Measurements from ENCODE around the gene DENND5B. TPM values are rescaled to one million over a fixed set of nuclear protein-coding genes. Genes with fewer than 3 reads are reported as not detected.
"Not testable (repeated sequence)": the region's sequence is repeated elsewhere in the genome, so short reads cannot be mapped to it uniquely, and the experiment has no call there.

DENND5B gene
- total RNA-seq, 1 experiment from 2014 or later = 13.8 TPM

GRCh38 chr12:31560516-31560915 is 30.4 kb downstream of the DENND5B start (continued):
- TF ChIP-seq ZNF219 (CRISPR knock-in tag; IDR thresholded peaks at IDR 0.05; ENCODE audit: borderline replicate concordance) (no peak), OVOL2 (CRISPR knock-in tag; IDR thresholded peaks at IDR 0.05; ENCODE audit: borderline replicate concordance) (no peak), ZNF138 (CRISPR knock-in tag; conservative IDR thresholded peaks at IDR 0.05) (no peak), USF1 (CRISPR knock-in tag; IDR thresholded peaks at IDR 0.05) (no peak), NFYB (CRISPR knock-in tag; conservative IDR thresholded peaks at IDR 0.05; ENCODE audit: low read depth) (no peak)

GRCh38 chr12:31558521-31558920 is 32.4 kb downstream of the DENND5B start:
- H3K4me1 Mint-ChIP-seq = peaks cover 29% of the 10 kb centered on the region
- H3K9me3 Mint-ChIP-seq = peaks cover 25% of the 10 kb centered on the region

GRCh38 chr12:31557707-31558106 is 33.2 kb downstream of the DENND5B start:
- ATAC-seq (no peak), DNase-seq (ENCODE audit: low spot score) (no peak)
- H3K27ac Mint-ChIP-seq = no peak overlapping the region
- H3K4me1 Mint-ChIP-seq = peaks cover 22% of the 10 kb centered on the region
- POLR2A ChIA-PET = interaction anchor here (0.6 kb wide), 1 partner anchor 109 kb away, joined by 3 read pairs; no protein-coding TSS in a partner anchor
- peaks cover 30% of the 10 kb centered on the region for H3K9me3 Mint-ChIP-seq
- peaks cover 6% of the 10 kb centered on the region; the same call in 1 of the 2 replicates for H3K27me3 Mint-ChIP-seq (ENCODE audit: low read depth)
- H3K4me3 Mint-ChIP-seq = no peak overlapping the region
- TF ChIP-seq ZNF425 (CRISPR knock-in tag; conservative IDR thresholded peaks at IDR 0.05) (no peak), ZNF416 (CRISPR knock-in tag; IDR thresholded peaks at IDR 0.05) (no peak), SOX15 (CRISPR knock-in tag; IDR thresholded peaks at IDR 0.05) (no peak), ATF6 (CRISPR knock-in tag; IDR thresholded peaks at IDR 0.05) (no peak), ZMAT4 (CRISPR knock-in tag; IDR thresholded peaks at IDR 0.05) (no peak), NFATC4 (CRISPR knock-in tag; IDR thresholded peaks at IDR 0.05) (no peak), ATF1 (CRISPR knock-in tag; IDR thresholded peaks at IDR 0.05) (no peak), TEAD1 (CRISPR knock-in tag; IDR thresholded peaks at IDR 0.05) (no peak), MAX (CRISPR knock-in tag; IDR thresholded peaks at IDR 0.05) (no peak), RELA (CRISPR knock-in tag; IDR thresholded peaks at IDR 0.05; ENCODE audit: borderline replicate concordance) (no peak), GABPB1 (CRISPR knock-in tag; IDR thresholded peaks at IDR 0.05) (no peak), JAZF1 (CRISPR knock-in tag; IDR thresholded peaks at IDR 0.05) (no peak), ZNF532 (CRISPR knock-in tag; IDR thresholded peaks at IDR 0.05; ENCODE audit: borderline replicate concordance) (no peak), ATF3 (CRISPR knock-in tag; conservative IDR thresholded peaks at IDR 0.05) (no peak)
- CTCF ChIA-PET = interaction anchor here (0.6 kb wide), 1 partner anchor 20 kb away, joined by 5 read pairs; no protein-coding TSS in a partner anchor
- peaks cover 26% of the 10 kb centered on the region for H3K36me3 Mint-ChIP-seq

More at GRCh38 chr12:31558521-31558920, 32.4 kb downstream of the DENND5B start:
- peaks cover 6% of the 10 kb centered on the region; the same call in 1 of the 2 replicates for H3K27me3 Mint-ChIP-seq (ENCODE audit: low read depth)
- peaks cover 26% of the 10 kb centered on the region for H3K36me3 Mint-ChIP-seq
- no peak for TF ChIP-seq SP1 (CRISPR knock-in tag; conservative IDR thresholded peaks at IDR 0.05)
- no peak for TF ChIP-seq FOXJ3 (CRISPR knock-in tag; IDR thresholded peaks at IDR 0.05; ENCODE audit: borderline replicate concordance)
- ATAC-seq (no peak), DNase-seq (ENCODE audit: low spot score) (no peak)
- ChIA-PET CTCF (no interaction called here), POLR2A (no interaction called here)
- H3K4me3 Mint-ChIP-seq = no peak overlapping the region
- H3K27ac Mint-ChIP-seq = no peak overlapping the region

GRCh38 chr12:31555466-31555865 is 35.5 kb downstream of the DENND5B start:
- H3K27me3 Mint-ChIP-seq (ENCODE audit: low read depth); ATAC-seq; H3K27ac Mint-ChIP-seq; POLR2A ChIA-PET; H3K4me3 Mint-ChIP-seq; DNase-seq (ENCODE audit: low spot score); CTCF ChIA-PET: not testable (repeated sequence)
- Mint-ChIP-seq H3K9me3 (peaks cover 30% of the 10 kb centered on the region), H3K36me3 (peaks cover 29% of the 10 kb centered on the region), H3K4me1 (peaks cover 14% of the 10 kb centered on the region)
